Measurements from ENCODE around the gene LRRC8A. TPM values are rescaled to one million over a fixed set of nuclear protein-coding genes. Genes with fewer than 3 reads are reported as not detected.

Gene LRRC8A
- total RNA-seq, 1 experiment from 2014 or later = 22.0 TPM

DNA sequence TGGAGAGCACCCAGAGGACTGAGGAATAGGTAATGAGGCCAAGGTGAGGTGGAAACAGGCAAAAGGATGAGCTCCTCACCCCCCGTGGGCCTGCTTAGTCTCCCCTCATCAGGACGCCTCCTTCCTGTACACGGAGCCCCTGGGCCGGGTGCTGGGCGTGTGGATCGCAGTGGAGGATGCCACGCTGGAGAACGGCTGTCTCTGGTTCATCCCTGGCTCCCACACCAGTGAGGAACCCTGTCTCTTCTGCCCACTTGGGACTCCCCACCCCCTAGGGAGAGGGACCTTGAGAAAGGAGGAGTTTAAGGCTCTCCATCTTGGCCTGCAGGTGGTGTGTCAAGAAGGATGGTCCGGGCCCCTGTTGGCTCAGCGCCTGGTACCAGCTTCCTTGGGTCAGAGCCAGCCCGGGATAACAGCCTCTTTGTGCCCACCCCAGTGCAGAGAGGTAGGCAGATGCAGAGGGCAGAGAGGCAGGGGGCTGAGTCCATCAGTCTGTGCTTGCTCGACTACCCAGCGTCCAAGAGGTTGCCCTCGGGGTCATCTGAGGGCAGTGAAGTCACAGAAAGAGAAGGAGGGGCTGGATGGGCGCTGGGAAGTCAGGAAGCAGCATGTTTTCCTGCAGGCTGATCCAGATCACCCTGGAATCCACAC lies 58.5 kb downstream of the LRRC8A start:
- intact Hi-C loops (cut with micrococcal nuclease) = no loop called here
- POLR2A ChIA-PET = no interaction called here
- CTCF ChIA-PET = no interaction called here

More for the DNA sequence above, 58.5 kb downstream of the LRRC8A start:
- no peaks in the 10 kb centered on the region for H3K36me3 ChIP-seq (ENCODE audit: control insufficient read depth in 1 of 2, insufficient read depth in 2 of 2, low read length in 2 of 2)
- no TSS peak for BruUV-seq (replicated peaks)
- no peak overlapping the region for H3K4me3 ChIP-seq (replicated peaks in 1 of 2; ENCODE audit: low read depth in 1 of 2, low read length in 2 of 2)
- H3K4me2 ChIP-seq (ENCODE audit: low read length) = no peak overlapping the region
- no peaks in the 10 kb centered on the region for H3K9me2 ChIP-seq (ENCODE audit: insufficient read depth)
- no peak overlapping the region for H3K9ac ChIP-seq (ENCODE audit: low read length)
- no peak overlapping the region for H2AFZ ChIP-seq (ENCODE audit: low read depth, low read length, poor library complexity, severe bottlenecking)
- no peaks in the 10 kb centered on the region for H3K9me3 ChIP-seq (ENCODE audit: control insufficient read depth in 1 of 2, insufficient read depth in 1 of 2, low read depth in 1 of 2, low read length in 2 of 2)
- RAD21 ChIA-PET (ENCODE audit: low non-redundant PET in 1 of 2, low total read pairs in 2 of 2, uncharacterized antibody in 2 of 2, unreplicated experiment in 2 of 2) = no interaction called here
- no peaks in the 10 kb centered on the region for H3K27me3 ChIP-seq (ENCODE audit: insufficient read depth, low read length)
- no peak overlapping the region for H3K27ac ChIP-seq (ENCODE audit: low read depth, low read length)
- ATAC-seq (no peak), DNase-seq (ENCODE audit: low read depth, low spot score) (no peak)
- no peaks in the 10 kb centered on the region for H3K4me1 ChIP-seq (ENCODE audit: control insufficient read depth in 1 of 2, insufficient read depth in 2 of 2, low read length in 2 of 2)
- no peak for TF ChIP-seq RAD21 (IDR thresholded peaks at IDR 0.05; ENCODE audit: low read depth)
- no peak for TF ChIP-seq REST (IDR thresholded peaks at IDR 0.05; ENCODE audit: low read depth)
- TF ChIP-seq ZBTB33 (IDR thresholded peaks at IDR 0.05; ENCODE audit: extremely low read depth, insufficient replicate concordance, low read length) = no peak
- no peak for TF ChIP-seq ELF1 (IDR thresholded peaks at IDR 0.05; ENCODE audit: borderline replicate concordance, low read depth)
- no peak for TF ChIP-seq YY1 (IDR thresholded peaks at IDR 0.05; ENCODE audit: extremely low read depth, insufficient replicate concordance, low read depth, low read length)
- no peak for TF ChIP-seq EGR1 (IDR thresholded peaks at IDR 0.05; ENCODE audit: low read depth)
- no peak for TF ChIP-seq ZFX (IDR thresholded peaks at IDR 0.05)
- no peak for TF ChIP-seq SIN3A (IDR thresholded peaks at IDR 0.05; ENCODE audit: low read depth)
- TF ChIP-seq, protein P1, sequence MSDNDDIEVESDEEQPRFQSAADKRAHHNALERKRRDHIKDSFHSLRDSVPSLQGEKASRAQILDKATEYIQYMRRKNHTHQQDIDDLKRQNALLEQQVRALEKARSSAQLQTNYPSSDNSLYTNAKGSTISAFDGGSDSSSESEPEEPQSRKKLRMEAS (IDR thresholded peaks at IDR 0.05) = no peak
- no peak for TF ChIP-seq SRF (IDR thresholded peaks at IDR 0.05; ENCODE audit: low read depth)
- TF ChIP-seq EZH2phosphoT487 (IDR thresholded peaks at IDR 0.05; ENCODE audit: borderline replicate concordance) = no peak
- no peak for TF ChIP-seq JUND (IDR thresholded peaks at IDR 0.05)
- TF ChIP-seq, protein P2, sequence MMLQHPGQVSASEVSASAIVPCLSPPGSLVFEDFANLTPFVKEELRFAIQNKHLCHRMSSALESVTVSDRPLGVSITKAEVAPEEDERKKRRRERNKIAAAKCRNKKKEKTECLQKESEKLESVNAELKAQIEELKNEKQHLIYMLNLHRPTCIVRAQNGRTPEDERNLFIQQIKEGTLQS (IDR thresholded peaks at IDR 0.05) = no peak
- no peak for TF ChIP-seq ZNF274 (IDR thresholded peaks at IDR 0.05; ENCODE audit: low read depth, low read length)
- TF ChIP-seq TCF7L2 (IDR thresholded peaks at IDR 0.05; ENCODE audit: borderline replicate concordance, extremely low read depth, insufficient read depth, insufficient read length) = no peak
- TF ChIP-seq SP1 (IDR thresholded peaks at IDR 0.05; ENCODE audit: low read depth) = no peak
- no peak for TF ChIP-seq CEBPB (IDR thresholded peaks at IDR 0.05; ENCODE audit: low read depth)
- TF ChIP-seq, protein P3, sequence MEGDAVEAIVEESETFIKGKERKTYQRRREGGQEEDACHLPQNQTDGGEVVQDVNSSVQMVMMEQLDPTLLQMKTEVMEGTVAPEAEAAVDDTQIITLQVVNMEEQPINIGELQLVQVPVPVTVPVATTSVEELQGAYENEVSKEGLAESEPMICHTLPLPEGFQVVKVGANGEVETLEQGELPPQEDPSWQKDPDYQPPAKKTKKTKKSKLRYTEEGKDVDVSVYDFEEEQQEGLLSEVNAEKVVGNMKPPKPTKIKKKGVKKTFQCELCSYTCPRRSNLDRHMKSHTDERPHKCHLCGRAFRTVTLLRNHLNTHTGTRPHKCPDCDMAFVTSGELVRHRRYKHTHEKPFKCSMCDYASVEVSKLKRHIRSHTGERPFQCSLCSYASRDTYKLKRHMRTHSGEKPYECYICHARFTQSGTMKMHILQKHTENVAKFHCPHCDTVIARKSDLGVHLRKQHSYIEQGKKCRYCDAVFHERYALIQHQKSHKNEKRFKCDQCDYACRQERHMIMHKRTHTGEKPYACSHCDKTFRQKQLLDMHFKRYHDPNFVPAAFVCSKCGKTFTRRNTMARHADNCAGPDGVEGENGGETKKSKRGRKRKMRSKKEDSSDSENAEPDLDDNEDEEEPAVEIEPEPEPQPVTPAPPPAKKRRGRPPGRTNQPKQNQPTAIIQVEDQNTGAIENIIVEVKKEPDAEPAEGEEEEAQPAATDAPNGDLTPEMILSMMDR (IDR thresholded peaks at IDR 0.05 in 2 of 3, conservative IDR thresholded peaks at IDR 0.05 in 1 of 3; ENCODE audit: borderline replicate concordance in 1 of 3, insufficient read depth in 1 of 3, low read depth in 2 of 3, low read length in 2 of 3) = no peak
- TF ChIP-seq POLR2AphosphoS5 (IDR thresholded peaks at IDR 0.05; ENCODE audit: low read depth, low read length) = no peak
- no peaks in the 10 kb centered on the region for H3K79me2 ChIP-seq (ENCODE audit: insufficient read depth, low read length)
- no peaks in the 10 kb centered on the region for H4K20me1 ChIP-seq (ENCODE audit: insufficient read depth)
